Measurements from ENCODE around the gene NOS1AP. TPM values are rescaled to one million over a fixed set of nuclear protein-coding genes. Genes with fewer than 3 reads are reported as not detected.

NOS1AP gene
- total RNA-seq, 4 donors from 2014 or later: 1.1 to 3.5 (median 2.6) TPM

DNA sequence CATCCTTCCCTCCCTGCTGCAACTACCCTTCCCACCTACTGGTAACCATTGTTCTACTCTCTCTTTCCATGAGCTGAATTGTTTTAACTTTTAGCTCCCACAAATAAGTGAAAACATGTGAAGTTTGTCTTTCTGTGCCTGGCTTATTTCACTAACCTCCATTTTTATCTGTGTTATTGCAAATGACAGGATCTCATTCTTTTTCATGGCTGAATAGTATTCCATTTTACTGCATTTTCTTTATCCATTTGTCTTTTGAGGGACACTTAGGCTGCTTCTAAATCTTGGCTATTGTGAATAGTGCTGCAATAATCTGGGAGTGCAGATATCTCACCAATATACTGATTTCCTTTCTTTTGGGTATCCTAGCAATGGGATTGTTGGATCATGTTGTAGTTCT is 80.6 kb downstream of the NOS1AP start:
- TF ChIP-seq, protein P1, sequence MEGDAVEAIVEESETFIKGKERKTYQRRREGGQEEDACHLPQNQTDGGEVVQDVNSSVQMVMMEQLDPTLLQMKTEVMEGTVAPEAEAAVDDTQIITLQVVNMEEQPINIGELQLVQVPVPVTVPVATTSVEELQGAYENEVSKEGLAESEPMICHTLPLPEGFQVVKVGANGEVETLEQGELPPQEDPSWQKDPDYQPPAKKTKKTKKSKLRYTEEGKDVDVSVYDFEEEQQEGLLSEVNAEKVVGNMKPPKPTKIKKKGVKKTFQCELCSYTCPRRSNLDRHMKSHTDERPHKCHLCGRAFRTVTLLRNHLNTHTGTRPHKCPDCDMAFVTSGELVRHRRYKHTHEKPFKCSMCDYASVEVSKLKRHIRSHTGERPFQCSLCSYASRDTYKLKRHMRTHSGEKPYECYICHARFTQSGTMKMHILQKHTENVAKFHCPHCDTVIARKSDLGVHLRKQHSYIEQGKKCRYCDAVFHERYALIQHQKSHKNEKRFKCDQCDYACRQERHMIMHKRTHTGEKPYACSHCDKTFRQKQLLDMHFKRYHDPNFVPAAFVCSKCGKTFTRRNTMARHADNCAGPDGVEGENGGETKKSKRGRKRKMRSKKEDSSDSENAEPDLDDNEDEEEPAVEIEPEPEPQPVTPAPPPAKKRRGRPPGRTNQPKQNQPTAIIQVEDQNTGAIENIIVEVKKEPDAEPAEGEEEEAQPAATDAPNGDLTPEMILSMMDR (IDR thresholded peaks at IDR 0.05): no peak
- no peak for TF ChIP-seq POLR2A (IDR thresholded peaks at IDR 0.05)
- intact Hi-C loops (cut with DNase I; ENCODE audit: low total_unique reads): no loop called here
- DNase-seq (ENCODE audit: low spot score in 2 of 2): no peak
- no peak overlapping the region for H3K4me3 ChIP-seq (ENCODE audit: low read depth, poor library complexity, severe bottlenecking)

DNA sequence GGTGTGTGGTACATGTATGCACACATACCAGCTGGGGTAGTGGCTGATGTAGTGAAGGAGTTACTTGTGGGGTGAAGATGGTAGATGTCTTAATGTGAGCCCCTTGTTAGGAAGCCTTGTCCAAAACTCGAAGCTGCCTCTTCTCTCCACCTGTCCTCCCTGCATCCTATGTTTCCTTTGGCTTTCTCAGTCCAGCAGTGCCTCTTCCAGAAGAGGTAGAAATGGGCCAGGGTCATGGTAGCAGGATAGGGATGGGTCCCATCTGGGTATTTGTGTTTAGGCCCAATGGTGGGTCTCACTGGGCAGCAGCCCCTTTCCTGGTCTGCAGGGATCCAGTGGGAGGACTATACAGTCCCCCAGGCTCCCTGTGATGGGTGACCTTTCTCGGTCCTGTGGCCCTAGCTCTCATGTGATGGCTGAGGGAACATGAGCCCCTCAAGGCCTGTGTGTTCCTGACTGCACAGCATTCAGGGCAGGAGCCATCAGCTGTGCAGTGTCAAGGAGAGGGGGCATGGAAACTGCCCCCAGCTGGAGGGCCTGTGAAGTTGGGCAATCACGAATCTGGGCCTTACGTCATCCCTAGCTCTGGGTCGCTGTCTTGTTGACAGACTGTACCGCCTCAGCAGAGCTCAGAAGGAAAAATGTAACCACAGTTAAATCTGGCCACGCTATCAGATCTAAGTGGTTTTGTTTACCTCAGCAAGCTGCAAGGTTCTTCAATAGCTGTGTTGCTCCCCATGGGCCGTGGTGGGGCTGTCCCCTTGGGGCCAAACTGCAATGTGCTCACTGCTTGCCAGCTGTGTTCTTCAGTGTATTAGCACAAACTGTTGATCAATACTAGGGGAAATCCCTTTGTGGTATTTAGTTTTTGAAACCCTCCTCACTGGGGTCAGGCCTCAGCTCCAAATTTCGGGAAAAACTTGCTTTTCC is 82.7 kb downstream of the NOS1AP start:
- TF ChIP-seq POLR2A (IDR thresholded peaks at IDR 0.05): no peak
- TF ChIP-seq, protein P1 (IDR thresholded peaks at IDR 0.05): no peak
- 63 to 76% methylated on average over 8 to 9 of the region's 9 CpGs for WGBS, 2 donors
- intact Hi-C loops (cut with DNase I; ENCODE audit: low total_unique reads): no loop called here
- DNase-seq (ENCODE audit: low spot score in 2 of 2): no peak
- H3K4me3 ChIP-seq (ENCODE audit: low read depth, poor library complexity, severe bottlenecking): no peak overlapping the region

DNA sequence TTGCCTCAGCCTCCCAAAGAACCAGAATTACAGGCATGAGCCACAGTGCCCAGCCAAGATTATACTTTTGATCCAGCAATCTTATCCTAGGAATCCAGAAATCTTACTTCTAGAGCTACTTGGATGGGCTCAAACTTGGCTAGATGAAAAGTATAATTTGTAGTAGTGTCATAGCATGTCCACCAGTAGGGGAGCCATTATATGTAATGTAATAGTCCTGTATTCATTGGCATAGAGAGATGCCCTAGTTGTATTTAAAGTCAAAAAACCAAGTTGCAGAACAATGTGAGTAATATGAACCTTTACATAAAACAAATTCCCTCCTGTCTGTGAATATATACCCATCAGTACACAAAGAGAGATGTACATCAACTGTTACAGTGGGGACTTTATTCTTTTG is 83.9 kb downstream of the NOS1AP start:
- no peak for DNase-seq (ENCODE audit: low spot score in 2 of 2)
- intact Hi-C loops (cut with DNase I; ENCODE audit: low total_unique reads): no loop called here
- TF ChIP-seq, protein P1 (IDR thresholded peaks at IDR 0.05): no peak
- no peak for TF ChIP-seq POLR2A (IDR thresholded peaks at IDR 0.05)
- H3K4me3 ChIP-seq (ENCODE audit: low read depth, poor library complexity, severe bottlenecking): no peak overlapping the region

DNA sequence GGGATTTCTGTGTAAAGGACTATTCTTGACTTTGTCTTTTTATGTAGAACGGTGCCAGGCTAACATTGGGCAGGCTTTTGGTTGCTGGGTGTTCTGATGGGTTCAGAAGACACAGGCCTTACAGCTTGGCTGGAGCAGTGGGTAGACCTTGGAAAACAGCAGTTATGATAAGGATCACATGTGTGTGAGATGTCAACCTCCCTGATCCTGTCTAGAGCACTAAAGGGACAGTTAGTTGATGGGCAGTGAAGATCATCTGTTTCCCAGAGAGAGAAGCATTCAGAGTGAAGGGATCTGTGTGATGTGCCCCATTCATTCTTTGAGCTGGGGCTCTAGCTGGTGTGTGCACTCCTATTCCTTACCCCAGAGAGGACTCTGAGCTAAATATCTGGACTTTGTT is 88.0 kb downstream of the NOS1AP start:
- TF ChIP-seq, protein P1 (IDR thresholded peaks at IDR 0.05): no peak
- TF ChIP-seq POLR2A (IDR thresholded peaks at IDR 0.05): no peak
- intact Hi-C loops (cut with DNase I; ENCODE audit: low total_unique reads): no loop called here
- WGBS, 2 donors: 86 to 95% methylated on average over 1 of the region's 1 CpG
- H3K4me3 ChIP-seq (ENCODE audit: low read depth, poor library complexity, severe bottlenecking): no peak overlapping the region
- no peak for DNase-seq (ENCODE audit: low spot score in 2 of 2)

DNA sequence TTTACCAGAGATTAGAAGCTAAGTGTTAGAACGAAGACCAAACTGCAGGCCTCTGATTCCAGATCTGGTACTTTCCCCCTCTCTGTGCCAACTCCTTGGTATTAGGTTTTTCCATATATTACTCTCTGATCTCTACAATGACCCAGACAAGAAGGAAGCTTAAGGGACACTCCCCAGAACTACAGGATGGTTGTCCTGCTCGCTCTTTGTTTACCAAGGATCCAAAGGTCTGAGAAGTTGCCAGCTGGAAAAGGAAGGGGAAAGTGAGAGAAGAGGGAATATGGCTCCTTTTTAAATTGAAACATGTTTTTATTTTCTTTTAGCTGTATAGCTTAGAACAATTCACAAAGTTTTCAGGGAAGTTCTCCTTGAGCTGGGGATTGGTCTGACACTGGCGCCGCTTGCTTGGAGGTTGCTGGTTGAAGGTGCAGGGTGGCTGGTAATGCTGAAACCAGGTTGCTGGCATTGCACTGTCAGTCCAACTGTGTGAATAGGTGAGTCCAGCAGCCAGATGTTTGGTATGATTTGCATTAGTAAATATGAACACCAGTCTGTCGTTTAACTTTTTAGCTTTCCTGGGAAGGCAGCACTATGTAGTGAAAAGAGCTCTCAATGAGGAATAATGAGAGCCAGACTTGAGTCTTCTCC is 89.3 kb downstream of the NOS1AP start:
- H3K4me3 ChIP-seq (ENCODE audit: low read depth, poor library complexity, severe bottlenecking): no peak overlapping the region
- TF ChIP-seq, protein P1 (IDR thresholded peaks at IDR 0.05): no peak
- no peak for TF ChIP-seq POLR2A (IDR thresholded peaks at IDR 0.05)
- intact Hi-C loops (cut with DNase I; ENCODE audit: low total_unique reads): no loop called here
- DNase-seq (ENCODE audit: low spot score in 2 of 2): no peak
- WGBS, 2 donors: 61 to 81% methylated on average over 5 of the region's 5 CpGs

Data from lower leg skin (tissue), 4 donors.